HCT116 (cell line): Measurements from ENCODE around the gene HDAC7. TPM values are rescaled to one million over a fixed set of nuclear protein-coding genes. Genes with fewer than 3 reads are reported as not detected.

Experiments used
- ATAC-seq: fragments of 200-7000 bp; cut with Tn5 transposase; 2 replicates; pipeline ENCODE4 v1.9.1; 2020; ENCODE audit warnings: mild to moderate bottlenecking, moderate library complexity
- BruUV-seq: library from RNA; stranded (reverse); fragments of 400-500 nt; replicated peaks from 2 replicates; lab custom pipeline; 2021; lab: Mats Ljungman, UMichigan
- CTCF ChIA-PET: fragments of 300-600 bp; sonication (Branson Sonifier 250); formaldehyde crosslinking; loops from one replicate; lab custom pipeline; 2021; ENCODE audit warnings: antibody characterized with exemption; lab: Charles Lee
- POLR2A ChIA-PET: fragments of 300-600, 350-600 bp; sonication (Branson Sonifier 250); formaldehyde crosslinking; loops from one replicate; lab custom pipeline; 2021; ENCODE audit warnings: antibody characterized with exemption; lab: Charles Lee
- RAD21 ChIA-PET, 2 experiments: fragments of 300-600 bp; sonication (Branson Sonifier 250); formaldehyde crosslinking; loops; one replicate each; lab custom pipeline; 2023; ENCODE audit warnings: low total read pairs in 2 of 2; ENCODE audit not compliant: uncharacterized antibody in 2 of 2, unreplicated experiment in 2 of 2, low non-redundant PET in 1 of 2; lab: Charles Lee
- DNase-seq: peaks from one replicate; pipeline ENCODE4 v3.0.0-alpha.2; 2010; ENCODE audit warnings: low read depth, low spot score
- H2AFZ ChIP-seq: fragments of 200-600 bp; shearing (Covaris generic), sonication (generic); 2 replicates; pipeline ENCODE4 v1.6.1; 2017; ENCODE audit warnings: low read depth, mixed run types, mixed read lengths, antibody characterized with exemption, low read length; ENCODE audit not compliant: poor library complexity, severe bottlenecking
- H3K27ac ChIP-seq: 2 replicates; pipeline ENCODE4 v1.5.1; 2012; ENCODE audit warnings: low read depth, low read length
- H3K27me3 ChIP-seq: fragments of 200-600 bp; sonication (generic); 2 replicates; pipeline ENCODE4 v1.6.1; 2016; ENCODE audit warnings: mixed run types, low read length, mixed read lengths; ENCODE audit not compliant: insufficient read depth
- H3K36me3 ChIP-seq, 2 experiments: fragments of 200-500 bp in 1 of 2; fragments of 200-600 bp in 1 of 2; sonication (Bioruptor generic) in 1 of 2; sonication (generic) in 1 of 2; 2 replicates each; pipeline versions ENCODE4 v1.5.1 to v1.6.1; 2014 to 2016; ENCODE audit warnings: low read length in 2 of 2, inconsistent platforms in 1 of 2, mixed read lengths in 1 of 2, mixed run types in 1 of 2; ENCODE audit not compliant: insufficient read depth in 2 of 2, control insufficient read depth in 1 of 2
- H3K4me1 ChIP-seq, 2 experiments: fragments of 200-600 bp in 1 of 2; sonication (generic) in 1 of 2; 2 replicates each; pipeline versions ENCODE4 v1.5.1 to v1.6.1; 2012 to 2017; ENCODE audit warnings: low read length in 2 of 2, inconsistent platforms in 1 of 2, mild to moderate bottlenecking in 1 of 2, mixed read lengths in 1 of 2, mixed run types in 1 of 2, moderate library complexity in 1 of 2; ENCODE audit not compliant: insufficient read depth in 2 of 2, control insufficient read depth in 1 of 2
- H3K4me2 ChIP-seq: fragments of 200-600 bp; sonication (generic); 2 replicates; pipeline ENCODE4 v1.6.1; 2017; ENCODE audit warnings: mixed run types, low read length, mixed read lengths
- H3K4me3 ChIP-seq, 2 experiments: fragments of 200-600 bp in 1 of 2; sonication (generic) in 1 of 2; replicated peaks in 1 of 2; 2 replicates each; pipeline ENCODE4 v1.5.1; 2011 to 2016; ENCODE audit warnings: low read length in 2 of 2, control low read depth in 1 of 2, low read depth in 1 of 2, mild to moderate bottlenecking in 1 of 2, mixed read lengths in 1 of 2, mixed run types in 1 of 2
- H3K79me2 ChIP-seq: fragments of 200-600 bp; sonication (generic); 2 replicates; pipeline ENCODE4 v1.6.1; 2017; ENCODE audit warnings: mild to moderate bottlenecking, mixed run types, low read length, moderate library complexity, mixed read lengths; ENCODE audit not compliant: insufficient read depth
- H3K9ac ChIP-seq: fragments of 200-600 bp; sonication (generic); 2 replicates; pipeline ENCODE4 v1.6.1; 2016; ENCODE audit warnings: low read length, mixed read lengths
- H3K9me2 ChIP-seq: fragments of 200-600 bp; sonication (generic), shearing (Covaris generic); 2 replicates; pipeline ENCODE4 v1.6.1; 2017; ENCODE audit warnings: mixed run types, mild to moderate bottlenecking, moderate library complexity; ENCODE audit not compliant: insufficient read depth
- H3K9me3 ChIP-seq, 2 experiments: fragments of 200-500 bp in 1 of 2; fragments of 200-600 bp in 1 of 2; sonication (Bioruptor generic) in 1 of 2; sonication (generic) in 1 of 2; 2 replicates each; pipeline ENCODE4 v1.6.1; 2014 to 2017; ENCODE audit warnings: low read length in 2 of 2, mixed read lengths in 2 of 2, inconsistent platforms in 1 of 2, low read depth in 1 of 2, mild to moderate bottlenecking in 1 of 2, mixed run types in 1 of 2, moderate library complexity in 1 of 2; ENCODE audit not compliant: control insufficient read depth in 1 of 2, insufficient read depth in 1 of 2
- H4K20me1 ChIP-seq: fragments of 200-600 bp; sonication (generic), shearing (Covaris generic); 2 replicates; pipeline ENCODE4 v1.6.1; 2017; ENCODE audit warnings: mixed run types, mild to moderate bottlenecking, moderate library complexity; ENCODE audit not compliant: insufficient read depth
- CBX3 ChIP-seq: IDR thresholded peaks from 2 replicates; pipeline ENCODE4 v1.6.1; 2012; ENCODE audit warnings: low read depth
- CEBPB ChIP-seq: IDR thresholded peaks from 2 replicates; pipeline ENCODE4 v1.6.1; 2012; ENCODE audit warnings: low read depth
- EGR1 ChIP-seq: IDR thresholded peaks from 2 replicates; pipeline ENCODE4 v1.6.1; 2012; ENCODE audit warnings: low read depth
- ELF1 ChIP-seq: IDR thresholded peaks from 2 replicates; pipeline ENCODE4 v1.6.1; 2012; ENCODE audit warnings: low read depth, borderline replicate concordance
- FOSL1 ChIP-seq: IDR thresholded peaks from 2 replicates; pipeline ENCODE4 v1.6.1; 2012; ENCODE audit warnings: low read depth
- JUND ChIP-seq: IDR thresholded peaks from 2 replicates; pipeline ENCODE4 v1.6.1; 2012
- POLR2A ChIP-seq: IDR thresholded peaks from 2 replicates; pipeline ENCODE4 v1.7.0; 2011; ENCODE audit warnings: borderline replicate concordance; ENCODE audit not compliant: insufficient read depth, insufficient read length; ENCODE audit errors: extremely low read depth
- RAD21 ChIP-seq: IDR thresholded peaks from 2 replicates; pipeline ENCODE4 v1.6.1; 2012; ENCODE audit warnings: low read depth, mild to moderate bottlenecking
- SP1 ChIP-seq: IDR thresholded peaks from 2 replicates; pipeline ENCODE4 v1.6.1; 2012; ENCODE audit warnings: low read depth
- SRF ChIP-seq: IDR thresholded peaks from 2 replicates; pipeline ENCODE4 v1.6.1; 2012; ENCODE audit warnings: low read depth
- TCF7L2 ChIP-seq: IDR thresholded peaks from 2 replicates; pipeline ENCODE4 v1.7.0; 2011; ENCODE audit warnings: borderline replicate concordance, inconsistent platforms; ENCODE audit not compliant: insufficient read depth, insufficient read length; ENCODE audit errors: extremely low read depth
- intact Hi-C: fragments of 100-400 bp; cut with micrococcal nuclease; formaldehyde crosslinking; loops from 2 replicates; pipeline ENCODE4 v1.10.0; 2022
- total RNA-seq: library from RNA; stranded (reverse); gene quantifications from one replicate; pipeline ENCODE4 v1.2.1, GENCODE V29; 2021; ENCODE audit not compliant: unreplicated experiment
- TF ChIP-seq, protein P1 (sequence below): IDR thresholded peaks from 2 replicates; pipeline ENCODE4 v1.6.1; 2012
- TF ChIP-seq, protein P2 (sequence below): IDR thresholded peaks from 2 replicates; pipeline ENCODE4 v1.6.1; 2012
- TF ChIP-seq, protein P3 (sequence below): IDR thresholded peaks from 2 replicates; pipeline ENCODE4 v1.6.1; 2011; ENCODE audit warnings: mild to moderate bottlenecking, low read length, moderate library complexity; ENCODE audit not compliant: insufficient replicate concordance; ENCODE audit errors: extremely low read depth
- TF ChIP-seq, protein P4 (sequence below): IDR thresholded peaks from 2 replicates; pipeline ENCODE4 v1.6.1; 2012; ENCODE audit warnings: low read depth
- TF ChIP-seq, protein P5 (sequence below), 3 experiments: fragments of 200-600 bp in 1 of 3; sonication (generic) in 1 of 3; IDR thresholded peaks in 2 of 3; conservative IDR thresholded peaks in 1 of 3; 2 replicates each; pipeline ENCODE4 v1.5.1; 2012 to 2017; ENCODE audit warnings: low read depth in 2 of 3, low read length in 2 of 3, antibody characterized with exemption in 1 of 3, borderline replicate concordance in 1 of 3, control low read depth in 1 of 3, mild to moderate bottlenecking in 1 of 3, mixed read lengths in 1 of 3, mixed run types in 1 of 3, moderate library complexity in 1 of 3; ENCODE audit not compliant: insufficient read depth in 1 of 3

HDAC7 gene
- total RNA-seq, 1 experiment from 2014 or later = 38.1 TPM

DNA sequence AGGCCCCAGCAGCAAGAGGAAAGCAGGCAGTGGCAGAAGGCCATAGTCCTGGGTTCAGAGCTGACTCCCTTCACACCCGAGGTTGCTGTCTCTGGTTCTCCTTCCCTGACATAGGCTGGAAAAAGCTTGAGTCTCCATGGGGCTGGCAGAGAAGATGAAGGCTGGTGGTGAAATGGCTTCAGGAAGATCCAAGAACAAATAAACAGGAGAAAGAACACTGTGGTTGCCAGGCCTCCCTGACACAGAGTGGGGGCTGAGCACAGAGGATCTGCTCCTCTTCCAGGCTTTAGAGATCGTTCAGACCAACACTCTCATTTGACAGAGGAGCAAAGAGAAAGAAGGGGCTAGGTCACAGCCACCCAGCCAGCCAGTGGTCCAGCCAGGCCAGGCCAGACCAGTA is 14.3 kb downstream of the HDAC7 start:
- no peak overlapping the region for H2AFZ ChIP-seq
- H3K9me3 ChIP-seq = no peaks in the 10 kb centered on the region
- no TSS peak for BruUV-seq
- RAD21 ChIA-PET = no interaction called here
- no peaks in the 10 kb centered on the region for H3K36me3 ChIP-seq
- POLR2A ChIA-PET = no interaction called here
- no peaks in the 10 kb centered on the region for H4K20me1 ChIP-seq
- H3K4me2 ChIP-seq = no peak overlapping the region
- H3K4me3 ChIP-seq = no peak overlapping the region
- H3K9ac ChIP-seq = no peak overlapping the region
- DNase-seq (no peak), ATAC-seq (no peak)
- H3K27me3 ChIP-seq = no peaks in the 10 kb centered on the region
- peaks cover 46% of the 10 kb centered on the region for H3K79me2 ChIP-seq
- CTCF ChIA-PET = no interaction called here
- H3K27ac ChIP-seq = no peak overlapping the region
- TF ChIP-seq, protein P1, sequence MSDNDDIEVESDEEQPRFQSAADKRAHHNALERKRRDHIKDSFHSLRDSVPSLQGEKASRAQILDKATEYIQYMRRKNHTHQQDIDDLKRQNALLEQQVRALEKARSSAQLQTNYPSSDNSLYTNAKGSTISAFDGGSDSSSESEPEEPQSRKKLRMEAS = no peak
- TF ChIP-seq ELF1 = no peak
- no peak for TF ChIP-seq SP1
- TF ChIP-seq, protein P2, sequence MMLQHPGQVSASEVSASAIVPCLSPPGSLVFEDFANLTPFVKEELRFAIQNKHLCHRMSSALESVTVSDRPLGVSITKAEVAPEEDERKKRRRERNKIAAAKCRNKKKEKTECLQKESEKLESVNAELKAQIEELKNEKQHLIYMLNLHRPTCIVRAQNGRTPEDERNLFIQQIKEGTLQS = no peak
- no peak for TF ChIP-seq JUND
- TF ChIP-seq, protein P3, sequence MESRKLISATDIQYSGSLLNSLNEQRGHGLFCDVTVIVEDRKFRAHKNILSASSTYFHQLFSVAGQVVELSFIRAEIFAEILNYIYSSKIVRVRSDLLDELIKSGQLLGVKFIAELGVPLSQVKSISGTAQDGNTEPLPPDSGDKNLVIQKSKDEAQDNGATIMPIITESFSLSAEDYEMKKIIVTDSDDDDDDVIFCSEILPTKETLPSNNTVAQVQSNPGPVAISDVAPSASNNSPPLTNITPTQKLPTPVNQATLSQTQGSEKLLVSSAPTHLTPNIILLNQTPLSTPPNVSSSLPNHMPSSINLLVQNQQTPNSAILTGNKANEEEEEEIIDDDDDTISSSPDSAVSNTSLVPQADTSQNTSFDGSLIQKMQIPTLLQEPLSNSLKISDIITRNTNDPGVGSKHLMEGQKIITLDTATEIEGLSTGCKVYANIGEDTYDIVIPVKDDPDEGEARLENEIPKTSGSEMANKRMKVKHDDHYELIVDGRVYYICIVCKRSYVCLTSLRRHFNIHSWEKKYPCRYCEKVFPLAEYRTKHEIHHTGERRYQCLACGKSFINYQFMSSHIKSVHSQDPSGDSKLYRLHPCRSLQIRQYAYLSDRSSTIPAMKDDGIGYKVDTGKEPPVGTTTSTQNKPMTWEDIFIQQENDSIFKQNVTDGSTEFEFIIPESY = no peak
- TF ChIP-seq, protein P4, sequence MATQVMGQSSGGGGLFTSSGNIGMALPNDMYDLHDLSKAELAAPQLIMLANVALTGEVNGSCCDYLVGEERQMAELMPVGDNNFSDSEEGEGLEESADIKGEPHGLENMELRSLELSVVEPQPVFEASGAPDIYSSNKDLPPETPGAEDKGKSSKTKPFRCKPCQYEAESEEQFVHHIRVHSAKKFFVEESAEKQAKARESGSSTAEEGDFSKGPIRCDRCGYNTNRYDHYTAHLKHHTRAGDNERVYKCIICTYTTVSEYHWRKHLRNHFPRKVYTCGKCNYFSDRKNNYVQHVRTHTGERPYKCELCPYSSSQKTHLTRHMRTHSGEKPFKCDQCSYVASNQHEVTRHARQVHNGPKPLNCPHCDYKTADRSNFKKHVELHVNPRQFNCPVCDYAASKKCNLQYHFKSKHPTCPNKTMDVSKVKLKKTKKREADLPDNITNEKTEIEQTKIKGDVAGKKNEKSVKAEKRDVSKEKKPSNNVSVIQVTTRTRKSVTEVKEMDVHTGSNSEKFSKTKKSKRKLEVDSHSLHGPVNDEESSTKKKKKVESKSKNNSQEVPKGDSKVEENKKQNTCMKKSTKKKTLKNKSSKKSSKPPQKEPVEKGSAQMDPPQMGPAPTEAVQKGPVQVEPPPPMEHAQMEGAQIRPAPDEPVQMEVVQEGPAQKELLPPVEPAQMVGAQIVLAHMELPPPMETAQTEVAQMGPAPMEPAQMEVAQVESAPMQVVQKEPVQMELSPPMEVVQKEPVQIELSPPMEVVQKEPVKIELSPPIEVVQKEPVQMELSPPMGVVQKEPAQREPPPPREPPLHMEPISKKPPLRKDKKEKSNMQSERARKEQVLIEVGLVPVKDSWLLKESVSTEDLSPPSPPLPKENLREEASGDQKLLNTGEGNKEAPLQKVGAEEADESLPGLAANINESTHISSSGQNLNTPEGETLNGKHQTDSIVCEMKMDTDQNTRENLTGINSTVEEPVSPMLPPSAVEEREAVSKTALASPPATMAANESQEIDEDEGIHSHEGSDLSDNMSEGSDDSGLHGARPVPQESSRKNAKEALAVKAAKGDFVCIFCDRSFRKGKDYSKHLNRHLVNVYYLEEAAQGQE = no peak
- TF ChIP-seq SRF = no peak
- TF ChIP-seq TCF7L2 = no peak
- no peak for TF ChIP-seq FOSL1
- TF ChIP-seq POLR2A = no peak
- TF ChIP-seq RAD21 = no peak
- TF ChIP-seq CBX3 = no peak
- TF ChIP-seq, protein P5, sequence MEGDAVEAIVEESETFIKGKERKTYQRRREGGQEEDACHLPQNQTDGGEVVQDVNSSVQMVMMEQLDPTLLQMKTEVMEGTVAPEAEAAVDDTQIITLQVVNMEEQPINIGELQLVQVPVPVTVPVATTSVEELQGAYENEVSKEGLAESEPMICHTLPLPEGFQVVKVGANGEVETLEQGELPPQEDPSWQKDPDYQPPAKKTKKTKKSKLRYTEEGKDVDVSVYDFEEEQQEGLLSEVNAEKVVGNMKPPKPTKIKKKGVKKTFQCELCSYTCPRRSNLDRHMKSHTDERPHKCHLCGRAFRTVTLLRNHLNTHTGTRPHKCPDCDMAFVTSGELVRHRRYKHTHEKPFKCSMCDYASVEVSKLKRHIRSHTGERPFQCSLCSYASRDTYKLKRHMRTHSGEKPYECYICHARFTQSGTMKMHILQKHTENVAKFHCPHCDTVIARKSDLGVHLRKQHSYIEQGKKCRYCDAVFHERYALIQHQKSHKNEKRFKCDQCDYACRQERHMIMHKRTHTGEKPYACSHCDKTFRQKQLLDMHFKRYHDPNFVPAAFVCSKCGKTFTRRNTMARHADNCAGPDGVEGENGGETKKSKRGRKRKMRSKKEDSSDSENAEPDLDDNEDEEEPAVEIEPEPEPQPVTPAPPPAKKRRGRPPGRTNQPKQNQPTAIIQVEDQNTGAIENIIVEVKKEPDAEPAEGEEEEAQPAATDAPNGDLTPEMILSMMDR (IDR thresholded peaks at IDR 0.05 in 2 of 3, conservative IDR thresholded peaks at IDR 0.05 in 1 of 3; ENCODE audit: borderline replicate concordance in 1 of 3, insufficient read depth in 1 of 3, low read depth in 2 of 3, low read length in 2 of 3) = no peak
- TF ChIP-seq EGR1 = no peak
- no peak for TF ChIP-seq CEBPB
- intact Hi-C loops = no loop called here
- no peaks in the 10 kb centered on the region for H3K9me2 ChIP-seq
- peaks cover 17 to 28% of the 10 kb centered on the region in 2 experiments; a peak in 3 of 4 replicates for H3K4me1 ChIP-seq
